Neural crest cell (in vitro differentiated cells): ENCODE data around the gene CFAP70. TPM values are rescaled to one million over a fixed set of nuclear protein-coding genes. Genes with fewer than 3 reads are reported as not detected.

ENCODE experiments used
- DNase-seq: peaks from one replicate; pipeline ENCODE4 v3.0.0; 2021; ENCODE audit warnings: low read depth, mixed read lengths, low spot score
- H3K27ac Mint-ChIP-seq: one replicate; pipeline ENCODE4 v1.8.0; 2021; ENCODE audit warnings: mild to moderate bottlenecking, mixed read lengths; ENCODE audit not compliant: unreplicated experiment
- H3K27me3 Mint-ChIP-seq: 2 replicates; pipeline ENCODE4 v1.8.0; 2021; ENCODE audit warnings: low read depth, mild to moderate bottlenecking, mixed read lengths
- H3K36me3 Mint-ChIP-seq: 2 replicates; pipeline ENCODE4 v1.8.0; 2021; ENCODE audit warnings: low read depth, mild to moderate bottlenecking, mixed read lengths
- H3K4me1 Mint-ChIP-seq: 2 replicates; pipeline ENCODE4 v1.8.0; 2021; ENCODE audit warnings: mixed read lengths
- H3K4me3 Mint-ChIP-seq: one replicate; pipeline ENCODE4 v1.8.0; 2021; ENCODE audit warnings: mild to moderate bottlenecking, mixed read lengths
- H3K9me3 Mint-ChIP-seq: 2 replicates; pipeline ENCODE4 v1.8.0; 2021; ENCODE audit warnings: mixed read lengths
- total RNA-seq: library from RNA; stranded (reverse); gene quantifications from 2 replicates; pipeline ENCODE4 v1.2.1, GENCODE V29; 2021
- TF ChIP-seq, protein P1 (sequence below): fragments of 200-600 bp; sonication (generic); conservative IDR thresholded peaks from 2 replicates; pipeline ENCODE4 v1.5.0; 2021; ENCODE audit warnings: antibody characterized with exemption, mild to moderate bottlenecking

CFAP70 gene
- total RNA-seq, 1 donor from 2014 or later = 0.65 TPM

DNA sequence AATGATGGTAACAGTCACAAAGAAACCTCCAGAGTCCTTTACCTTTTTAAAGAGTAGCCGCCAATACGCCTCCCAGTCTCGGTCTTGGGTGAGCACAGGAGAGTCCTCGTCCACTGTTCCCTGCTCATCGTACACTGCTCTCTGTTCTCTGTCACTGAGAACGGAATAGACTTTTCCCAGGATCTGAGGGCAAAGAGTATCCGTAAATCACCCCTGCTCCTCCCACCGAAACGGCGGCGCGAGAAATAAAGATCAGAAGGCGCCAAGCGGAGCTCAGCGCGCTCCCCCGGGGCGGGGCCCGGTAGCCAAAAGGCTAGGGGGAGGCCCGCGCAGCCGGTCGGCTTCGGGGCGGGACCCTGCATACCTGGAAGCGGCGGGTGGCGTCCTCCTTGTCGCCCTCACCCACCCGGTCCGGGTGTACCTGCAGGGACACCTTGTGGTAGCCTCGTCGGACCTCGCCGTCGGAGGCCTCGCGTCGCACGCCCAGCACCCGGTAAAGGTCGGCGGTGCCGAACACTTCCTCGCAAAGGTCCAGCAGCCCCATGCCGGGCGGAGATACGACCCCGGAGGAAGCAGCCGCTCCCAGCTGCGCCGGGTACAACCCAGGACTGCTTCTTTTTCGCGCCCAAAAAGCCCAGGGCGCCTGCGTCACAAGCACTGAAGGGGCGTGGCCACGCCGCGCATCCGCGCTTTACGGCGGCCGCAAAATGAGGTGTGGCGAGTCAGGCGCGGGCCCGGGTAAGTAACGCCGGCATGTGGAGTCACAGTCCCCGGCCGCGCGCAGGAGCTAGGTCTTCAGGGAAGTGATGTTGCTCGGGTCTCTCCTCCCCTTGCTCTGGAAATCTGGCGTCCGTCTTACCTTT, 111.8 kb downstream of the CFAP70 start, which contains the start of gene DNAJC9:
Gene DNAJC9, minus strand, starts transcription at position 610 of the 863 bp plus-strand sequence. Its CDS starts 66 bp downstream, at position 544.
- Mint-ChIP-seq H3K27ac (peak within 1 kb of the TSS; percentile 99), H3K9me3 (no peaks in the 10 kb centered on the region), H3K4me1 (peaks cover 58% of the 10 kb centered on the region), H3K4me3 (peak within 1 kb of the TSS; percentile 98), H3K27me3 (no peaks in the 10 kb centered on the region), H3K36me3 (peaks cover 17% of the 10 kb centered on the region)
- peak; percentile 99 for DNase-seq
- TF ChIP-seq, protein P1, sequence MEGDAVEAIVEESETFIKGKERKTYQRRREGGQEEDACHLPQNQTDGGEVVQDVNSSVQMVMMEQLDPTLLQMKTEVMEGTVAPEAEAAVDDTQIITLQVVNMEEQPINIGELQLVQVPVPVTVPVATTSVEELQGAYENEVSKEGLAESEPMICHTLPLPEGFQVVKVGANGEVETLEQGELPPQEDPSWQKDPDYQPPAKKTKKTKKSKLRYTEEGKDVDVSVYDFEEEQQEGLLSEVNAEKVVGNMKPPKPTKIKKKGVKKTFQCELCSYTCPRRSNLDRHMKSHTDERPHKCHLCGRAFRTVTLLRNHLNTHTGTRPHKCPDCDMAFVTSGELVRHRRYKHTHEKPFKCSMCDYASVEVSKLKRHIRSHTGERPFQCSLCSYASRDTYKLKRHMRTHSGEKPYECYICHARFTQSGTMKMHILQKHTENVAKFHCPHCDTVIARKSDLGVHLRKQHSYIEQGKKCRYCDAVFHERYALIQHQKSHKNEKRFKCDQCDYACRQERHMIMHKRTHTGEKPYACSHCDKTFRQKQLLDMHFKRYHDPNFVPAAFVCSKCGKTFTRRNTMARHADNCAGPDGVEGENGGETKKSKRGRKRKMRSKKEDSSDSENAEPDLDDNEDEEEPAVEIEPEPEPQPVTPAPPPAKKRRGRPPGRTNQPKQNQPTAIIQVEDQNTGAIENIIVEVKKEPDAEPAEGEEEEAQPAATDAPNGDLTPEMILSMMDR = no peak

DNA sequence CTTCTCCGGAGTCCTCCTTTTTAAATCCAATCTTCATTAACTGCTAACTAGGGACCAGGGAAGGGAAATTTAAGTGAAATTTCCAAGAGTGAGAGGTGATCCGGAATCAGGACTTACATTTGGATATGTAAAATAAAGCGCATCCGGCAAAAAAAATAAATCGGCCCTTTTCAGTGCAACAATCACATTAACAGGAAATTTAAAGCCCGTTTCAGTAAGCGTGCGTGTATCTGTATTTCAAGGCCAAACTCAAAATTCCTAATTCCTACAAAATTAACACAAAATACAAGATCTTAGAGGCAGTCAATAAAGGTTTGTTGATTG, 112.4 kb downstream of the CFAP70 start:
- Mint-ChIP-seq H3K9me3 (no peaks in the 10 kb centered on the region), H3K4me3 (peak overlapping the region; percentile 98), H3K27ac (peak overlapping the region; percentile 99), H3K4me1 (peaks cover 53% of the 10 kb centered on the region), H3K36me3 (peaks cover 18% of the 10 kb centered on the region), H3K27me3 (no peaks in the 10 kb centered on the region)
- TF ChIP-seq, protein P1 = no peak
- no peak for DNase-seq

DNA sequence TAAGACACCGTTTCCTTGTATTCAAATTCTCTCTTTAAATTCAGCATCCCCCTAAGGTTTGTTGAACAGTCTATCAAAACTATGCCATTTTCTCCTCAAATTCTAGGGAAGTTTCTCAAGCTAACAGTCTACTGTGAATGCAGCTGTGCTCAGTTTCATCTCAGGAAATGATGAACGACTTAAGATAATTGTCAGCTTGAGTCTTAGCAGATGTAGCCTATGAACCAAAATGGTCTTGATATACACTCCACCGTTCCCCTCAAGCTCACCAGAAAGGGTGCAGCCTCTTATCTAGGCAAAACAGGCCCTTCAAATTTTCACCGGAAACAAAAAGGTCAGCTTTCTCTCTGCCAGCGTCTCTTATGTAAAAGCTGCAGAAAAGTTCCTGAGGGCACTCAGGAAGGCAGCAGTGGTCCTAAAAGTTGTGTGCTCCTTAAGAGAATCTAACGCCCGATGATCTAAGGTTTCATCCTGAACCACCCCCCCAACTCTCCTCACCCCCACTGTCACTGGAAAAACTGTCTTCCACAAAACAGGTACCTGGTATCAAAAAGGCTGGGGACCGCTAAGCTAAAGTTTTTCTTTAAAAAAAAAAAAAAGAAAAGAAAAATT, 113.7 kb downstream of the CFAP70 start:
- Mint-ChIP-seq H3K4me1 (peaks cover 44% of the 10 kb centered on the region), H3K27ac (peak overlapping the region; percentile 64), H3K9me3 (no peaks in the 10 kb centered on the region), H3K36me3 (peaks cover 21% of the 10 kb centered on the region), H3K4me3 (peak overlapping the region; percentile 98), H3K27me3 (no peaks in the 10 kb centered on the region)
- DNase-seq = no peak
- TF ChIP-seq, protein P1 = no peak

DNA sequence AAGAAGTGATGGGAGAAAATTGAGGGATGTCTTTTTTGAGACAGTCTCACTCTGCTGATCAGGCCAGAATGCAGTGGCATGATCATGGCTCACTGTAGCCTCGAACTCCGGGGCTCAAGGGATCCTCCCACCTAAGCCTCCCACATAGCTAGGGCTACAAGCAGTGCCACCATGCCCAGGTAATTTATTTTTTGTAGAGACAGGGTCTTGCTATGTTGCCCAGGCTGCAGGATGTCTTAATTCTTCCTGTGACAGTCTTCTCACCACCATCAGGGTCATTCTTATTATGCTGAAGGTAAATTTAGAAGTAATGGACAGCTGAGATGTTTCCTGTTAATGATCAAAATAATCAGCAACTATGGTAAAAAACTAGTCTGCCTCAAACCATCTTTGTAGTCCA, 118.8 kb downstream of the CFAP70 start:
- DNase-seq = no peak
- peaks cover 11% of the 10 kb centered on the region for H3K36me3 Mint-ChIP-seq
- H3K27me3 Mint-ChIP-seq = no peaks in the 10 kb centered on the region
- peaks cover 10% of the 10 kb centered on the region for H3K4me1 Mint-ChIP-seq
- H3K4me3 Mint-ChIP-seq = no peak overlapping the region
- TF ChIP-seq, protein P1 = no peak
- H3K9me3 Mint-ChIP-seq = no peaks in the 10 kb centered on the region
- H3K27ac Mint-ChIP-seq = no peak overlapping the region

DNA sequence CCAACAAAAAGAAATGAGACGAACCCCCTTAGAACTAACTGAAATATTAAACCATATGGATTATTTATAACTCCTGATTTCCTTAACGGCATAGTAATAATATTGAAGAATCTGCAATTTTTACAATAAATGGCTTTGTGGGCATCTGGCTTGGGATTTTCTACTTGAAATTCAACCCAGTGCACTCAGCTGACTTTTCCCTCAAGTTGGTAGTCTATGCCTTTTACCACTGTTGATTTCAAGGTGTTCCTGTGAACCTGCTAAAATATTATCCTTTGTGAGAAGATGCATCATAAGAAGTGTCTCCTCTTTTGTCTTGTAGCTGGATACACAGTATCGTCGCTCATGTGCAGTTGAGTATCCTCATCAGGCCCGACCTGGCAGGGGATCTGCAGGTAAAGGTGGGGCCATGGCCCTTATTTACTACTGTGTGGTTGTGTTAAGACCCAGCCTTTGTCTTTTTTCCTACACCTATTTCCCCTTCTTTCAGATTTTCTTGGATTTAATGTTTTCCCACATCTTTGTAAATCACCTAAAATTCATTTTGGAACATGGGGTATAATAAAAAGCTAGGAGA, 119.6 kb downstream of the CFAP70 start:
- peaks cover 11% of the 10 kb centered on the region for H3K36me3 Mint-ChIP-seq
- no peak for DNase-seq
- TF ChIP-seq, protein P1 = no peak

More for the DNA sequence above, 119.6 kb downstream of the CFAP70 start:
- no peaks in the 10 kb centered on the region for H3K9me3 Mint-ChIP-seq
- H3K4me3 Mint-ChIP-seq = no peak overlapping the region
- peaks cover 2% of the 10 kb centered on the region for H3K4me1 Mint-ChIP-seq
- no peak overlapping the region for H3K27ac Mint-ChIP-seq
- H3K27me3 Mint-ChIP-seq = no peaks in the 10 kb centered on the region
